ENCODE results near the gene FXYD2. TPM values are rescaled to one million over a fixed set of nuclear protein-coding genes. Genes with fewer than 3 reads are reported as not detected.

Gene FXYD2
- total and polyA plus RNA-seq, 2 of the 8 experiments (the other 6 are each of a cell fraction or from before 2014, with no cell fraction given), result 0.89 to 1.1 TPM

DNA sequence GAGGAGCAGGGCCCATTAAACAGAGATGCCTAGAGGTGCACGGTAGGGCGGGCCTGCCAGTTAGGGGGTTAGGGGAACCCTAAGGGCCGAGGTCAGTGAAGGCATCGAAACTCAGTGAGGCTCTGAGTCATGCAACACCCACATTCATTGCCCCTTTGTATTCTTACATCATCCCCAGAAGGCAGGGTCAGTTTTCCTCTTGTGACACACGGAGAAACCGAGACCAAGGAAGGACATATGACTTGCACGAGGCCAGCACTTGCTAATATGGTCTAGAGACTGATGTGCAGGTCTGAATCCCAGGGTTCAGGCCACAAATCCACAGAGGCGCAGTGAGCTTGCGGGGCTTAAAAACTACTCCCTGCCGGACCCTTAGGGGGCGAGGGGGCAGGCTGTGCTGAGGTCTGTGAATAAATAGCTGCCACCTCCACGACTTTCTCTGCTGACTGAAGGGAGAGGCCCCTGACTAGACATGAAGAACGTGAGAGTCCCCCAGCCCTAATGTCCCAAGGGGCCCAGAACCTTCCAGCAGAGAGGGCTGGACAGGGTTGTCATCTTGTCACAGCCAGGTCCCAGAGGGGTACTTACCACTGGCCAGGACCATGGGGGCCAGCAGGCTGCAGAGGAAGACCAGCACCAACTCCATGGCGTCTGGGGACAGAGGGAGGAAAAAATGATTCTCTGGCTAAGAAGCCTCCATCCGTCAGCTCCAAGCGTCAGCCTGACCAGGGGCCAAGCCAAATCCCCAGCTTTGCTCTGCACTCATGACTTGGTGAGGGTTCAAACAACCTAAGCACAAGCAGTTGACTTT lies 17.8 kb upstream of the FXYD2 start:
- no peak for FAIRE-seq
- no peak overlapping the region for H2BK15ac ChIP-seq (ENCODE audit: low read length)
- no peak overlapping the region for H2AK5ac ChIP-seq (ENCODE audit: low read depth, low read length)
- no peak overlapping the region for H4K91ac ChIP-seq (replicated peaks; ENCODE audit: insufficient read length, low read length)
- no peak overlapping the region for H2BK5ac ChIP-seq (ENCODE audit: low read depth, low read length)
- H3K4me2 ChIP-seq (ENCODE audit: insufficient read depth in 1 of 2, low read depth in 2 of 2, low read length in 2 of 2), result no peak overlapping the region
- H3K79me1 ChIP-seq (ENCODE audit: low read depth, low read length), result no peaks in the 10 kb centered on the region
- no peak overlapping the region for H3K27ac ChIP-seq (ENCODE audit: low read depth, low read length)
- no peak overlapping the region for H3K4ac ChIP-seq (replicated peaks; ENCODE audit: insufficient read length, low read depth, low read length)
- no peaks in the 10 kb centered on the region for H3K79me2 ChIP-seq (ENCODE audit: control insufficient read depth in 1 of 2, insufficient read depth in 2 of 2, low read length in 2 of 2)
- H2BK12ac ChIP-seq (ENCODE audit: low read depth, low read length), result no peak overlapping the region
- peaks cover 0 to 6% (median 0%) of the 10 kb centered on the region in 4 experiments; a peak in 2 of 7 replicates for H3K4me1 ChIP-seq (replicated peaks in 1 of 4; ENCODE audit: control insufficient read depth in 3 of 4, insufficient read depth in 4 of 4, low read length in 3 of 4)
- no peak overlapping the region for H2AFZ ChIP-seq (ENCODE audit: low read length)
- POLR2A ChIA-PET (ENCODE audit: partially characterized antibody), result interaction anchor here (0.7 kb wide), 1 partner anchor 209 kb away, joined by 3 read pairs; no protein-coding TSS in a partner anchor
- CTCF ChIA-PET (ENCODE audit: partially characterized antibody), result interaction anchor here (0.6 to 5.8 kb wide), 35 partner anchors 10 to 419 kb away, joined by 3 to 142 read pairs (median 5); partner anchors contain the start of gene FXYD2
- H4K20me1 ChIP-seq (replicated peaks in 1 of 2; ENCODE audit: control insufficient read depth in 1 of 2, insufficient read depth in 2 of 2, low read length in 2 of 2), result peaks cover 0 to 2% of the 10 kb centered on the region in 2 experiments
- H3K18ac ChIP-seq (ENCODE audit: extremely low read depth, low read length), result no peak overlapping the region
- no peak overlapping the region for H3K23ac ChIP-seq (ENCODE audit: insufficient read length)
- 0 out of 2 replicates have a peak overlapping the region, but pooled peaks have one; percentile 28 for H4K8ac ChIP-seq (ENCODE audit: extremely low read depth, insufficient read depth, low read length)
- H3K56ac ChIP-seq (replicated peaks; ENCODE audit: insufficient read length, low read depth, low read length), result no peak overlapping the region
- no peak overlapping the region for H2BK120ac ChIP-seq (replicated peaks; ENCODE audit: low read depth, low read length)
- H2BK20ac ChIP-seq (ENCODE audit: low read length), result no peak overlapping the region
- no peak overlapping the region for H4K5ac ChIP-seq (ENCODE audit: insufficient read length, low read depth, low read length)
- H3K4me3 ChIP-seq (ENCODE audit: extremely low read depth in 1 of 4, insufficient read depth in 2 of 4, low read depth in 3 of 4, low read length in 4 of 4), result no peak overlapping the region
- no peak overlapping the region for H3K14ac ChIP-seq (ENCODE audit: insufficient read length)
- no peaks in the 10 kb centered on the region for H3K9me3 ChIP-seq (ENCODE audit: insufficient read depth in 2 of 2, low read depth in 1 of 2, low read length in 1 of 2)
- H3K27me3 ChIP-seq (replicated peaks in 1 of 4; ENCODE audit: control insufficient read depth in 3 of 4, extremely low read depth in 1 of 4, insufficient read depth in 3 of 4, low read length in 3 of 4), result no peaks in the 10 kb centered on the region
- TF ChIP-seq SP4 (IDR thresholded peaks at IDR 0.05; ENCODE audit: low read length) (no peak), KDM1A (IDR thresholded peaks at IDR 0.05; ENCODE audit: borderline replicate concordance, low read length) (no peak)
- H3K36me3 ChIP-seq (ENCODE audit: control insufficient read depth in 2 of 4, insufficient read depth in 4 of 4, low read length in 3 of 4), result no peaks in the 10 kb centered on the region; a peak in 1 of 8 replicates
- no peaks in the 10 kb centered on the region; the same call in 1 of the 2 replicates for H3K23me2 ChIP-seq (ENCODE audit: low read depth, low read length)
- DNase-seq (ENCODE audit: low read depth in 1 of 2, low spot score in 2 of 2), result peak in 1 of 2 experiments; percentile 39
- 83% methylated on average over 16 of the region's 16 CpGs; no CpG with 5 or more reads in 1 of the 2 experiments for WGBS, 2 experiments (ENCODE audit: extremely low coverage in 1 of 2, insufficient coverage in 1 of 2, insufficient read length in 1 of 2, insufficient replicate concordance in 2 of 2, low coverage in 1 of 2, low lambda C conversion rate in 2 of 2, missing lambda C conversion rate in 1 of 2)
- H3K9ac ChIP-seq (replicated peaks in 1 of 4; ENCODE audit: extremely low read depth in 1 of 4, low read depth in 3 of 4, low read length in 3 of 4), result no peak overlapping the region
